AG09319 (cell line): ENCODE data around the gene PINK1.

Source experiments
- DNase-seq: peaks from one replicate; pipeline ENCODE4 v3.0.0-alpha.2; 2010; ENCODE audit warnings: low read depth; ENCODE audit errors: extremely low read depth
- TF ChIP-seq, protein P1 (sequence below): IDR thresholded peaks from 2 replicates; pipeline ENCODE4 v1.5.1; 2011; ENCODE audit warnings: low read depth, mild to moderate bottlenecking, inconsistent platforms, low read length, moderate library complexity

Gene PINK1

GRCh38 chr1:20612221-20612746, 21.0 kb upstream of the PINK1 start:
- TF ChIP-seq, protein P1, sequence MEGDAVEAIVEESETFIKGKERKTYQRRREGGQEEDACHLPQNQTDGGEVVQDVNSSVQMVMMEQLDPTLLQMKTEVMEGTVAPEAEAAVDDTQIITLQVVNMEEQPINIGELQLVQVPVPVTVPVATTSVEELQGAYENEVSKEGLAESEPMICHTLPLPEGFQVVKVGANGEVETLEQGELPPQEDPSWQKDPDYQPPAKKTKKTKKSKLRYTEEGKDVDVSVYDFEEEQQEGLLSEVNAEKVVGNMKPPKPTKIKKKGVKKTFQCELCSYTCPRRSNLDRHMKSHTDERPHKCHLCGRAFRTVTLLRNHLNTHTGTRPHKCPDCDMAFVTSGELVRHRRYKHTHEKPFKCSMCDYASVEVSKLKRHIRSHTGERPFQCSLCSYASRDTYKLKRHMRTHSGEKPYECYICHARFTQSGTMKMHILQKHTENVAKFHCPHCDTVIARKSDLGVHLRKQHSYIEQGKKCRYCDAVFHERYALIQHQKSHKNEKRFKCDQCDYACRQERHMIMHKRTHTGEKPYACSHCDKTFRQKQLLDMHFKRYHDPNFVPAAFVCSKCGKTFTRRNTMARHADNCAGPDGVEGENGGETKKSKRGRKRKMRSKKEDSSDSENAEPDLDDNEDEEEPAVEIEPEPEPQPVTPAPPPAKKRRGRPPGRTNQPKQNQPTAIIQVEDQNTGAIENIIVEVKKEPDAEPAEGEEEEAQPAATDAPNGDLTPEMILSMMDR: no peak
- DNase-seq: no peak

DNA sequence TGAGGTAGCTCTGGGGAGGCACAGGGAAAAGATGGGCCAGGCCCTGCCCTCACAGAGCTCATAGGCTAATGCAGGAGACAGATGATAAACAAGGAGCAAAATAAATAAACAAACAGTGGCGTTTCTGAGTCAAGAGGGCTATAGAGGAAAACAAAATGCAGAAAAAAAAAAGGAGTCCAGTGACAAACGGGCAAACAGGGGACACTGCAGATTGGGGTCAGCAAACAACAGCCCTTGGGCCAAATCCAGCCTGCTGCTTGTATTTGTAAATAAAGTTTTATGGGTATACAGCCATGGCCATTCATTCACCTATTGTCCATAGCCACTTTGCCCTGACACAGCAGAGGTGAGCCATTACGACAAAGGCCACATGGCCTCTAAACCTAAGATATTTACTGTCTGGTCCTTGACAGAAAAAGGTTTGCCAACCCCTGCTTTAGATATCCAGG, 19.1 kb upstream of the PINK1 start:
- TF ChIP-seq, protein P1: no peak
- DNase-seq: no peak

- DNase-seq: no peak
- TF ChIP-seq, protein P1: no peak
Observed at GRCh38 chr1:20615946-20616846, 17.1 kb upstream of the PINK1 start.

GRCh38 chr1:20616847-20617487, 16.3 kb upstream of the PINK1 start:
- no peak for DNase-seq
- TF ChIP-seq, protein P1: no peak

DNA sequence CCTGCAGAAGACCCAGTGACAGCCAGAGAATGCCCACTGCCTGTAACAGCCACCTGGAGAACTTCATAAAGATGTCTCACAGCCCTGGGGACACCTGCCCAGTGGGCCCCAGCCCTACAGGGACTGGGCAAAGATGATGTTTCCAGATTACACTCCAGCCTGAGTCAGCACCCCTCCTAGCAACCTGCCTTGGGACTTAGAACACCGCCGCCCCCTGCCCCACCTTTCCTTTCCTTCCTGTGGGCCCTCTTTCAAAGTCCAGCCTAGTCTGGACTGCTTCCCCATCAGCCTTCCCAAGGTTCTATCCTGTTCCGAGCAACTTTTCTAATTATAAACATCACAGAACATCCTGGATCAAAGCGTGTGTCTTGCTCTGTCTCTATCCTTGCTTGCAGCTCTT, 14.7 kb upstream of the PINK1 start:
- DNase-seq: no peak
- TF ChIP-seq, protein P1: no peak

- DNase-seq: no peak
- TF ChIP-seq, protein P1: no peak
Observed at GRCh38 chr1:20619999-20620398, 13.3 kb upstream of the PINK1 start.

- TF ChIP-seq, protein P1: no peak
- DNase-seq: no peak
Observed at GRCh38 chr1:20621012-20621411, 12.2 kb upstream of the PINK1 start.
